GOT3 (cell line): ENCODE data around the gene EID2B.

Experiments
- DNase-seq: peaks from one replicate; lab custom pipeline; 2025; ENCODE audit warnings: mixed read lengths; lab: John Stamatoyannopoulos, UW

The EID2B gene

DNA sequence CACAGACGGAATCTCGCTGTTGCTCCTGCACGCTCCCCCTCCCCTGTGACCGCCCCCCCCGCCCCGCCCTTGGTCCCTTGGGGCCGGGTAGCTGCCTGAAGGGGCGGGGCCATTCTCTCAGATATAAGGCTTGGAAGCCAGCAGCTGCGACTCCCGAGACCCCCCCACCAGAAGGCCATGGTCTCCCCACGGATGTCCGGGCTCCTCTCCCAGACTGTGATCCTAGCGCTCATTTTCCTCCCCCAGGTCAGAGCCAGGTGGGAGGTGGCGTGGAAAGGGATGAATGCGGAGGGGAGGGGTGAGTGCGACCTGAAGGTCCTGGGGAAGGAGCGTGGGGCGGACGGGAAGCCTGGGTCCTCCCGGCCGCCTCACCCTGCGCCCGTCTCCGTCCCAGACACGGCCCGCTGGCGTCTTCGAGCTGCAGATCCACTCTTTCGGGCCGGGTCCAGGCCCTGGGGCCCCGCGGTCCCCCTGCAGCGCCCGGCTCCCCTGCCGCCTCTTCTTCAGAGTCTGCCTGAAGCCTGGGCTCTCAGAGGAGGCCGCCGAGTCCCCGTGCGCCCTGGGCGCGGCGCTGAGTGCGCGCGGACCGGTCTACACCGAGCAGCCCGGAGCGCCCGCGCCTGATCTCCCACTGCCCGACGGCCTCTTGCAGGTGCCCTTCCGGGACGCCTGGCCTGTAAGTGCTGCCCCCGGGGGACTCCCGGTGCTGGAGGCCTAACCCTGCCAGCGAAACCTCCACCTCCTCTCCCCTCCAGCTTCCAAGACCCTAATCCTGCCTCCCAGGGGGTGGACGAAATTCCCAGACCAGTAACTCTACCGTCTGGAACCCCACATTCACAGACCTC lies 33.6 kb downstream of the EID2B start, which contains the start of gene DLL3:
Gene DLL3 (plus strand): TSS at position 150 of the 845 bp plus-strand sequence. CDS start 28 bp downstream, at position 178.
- no peak for DNase-seq

DNA sequence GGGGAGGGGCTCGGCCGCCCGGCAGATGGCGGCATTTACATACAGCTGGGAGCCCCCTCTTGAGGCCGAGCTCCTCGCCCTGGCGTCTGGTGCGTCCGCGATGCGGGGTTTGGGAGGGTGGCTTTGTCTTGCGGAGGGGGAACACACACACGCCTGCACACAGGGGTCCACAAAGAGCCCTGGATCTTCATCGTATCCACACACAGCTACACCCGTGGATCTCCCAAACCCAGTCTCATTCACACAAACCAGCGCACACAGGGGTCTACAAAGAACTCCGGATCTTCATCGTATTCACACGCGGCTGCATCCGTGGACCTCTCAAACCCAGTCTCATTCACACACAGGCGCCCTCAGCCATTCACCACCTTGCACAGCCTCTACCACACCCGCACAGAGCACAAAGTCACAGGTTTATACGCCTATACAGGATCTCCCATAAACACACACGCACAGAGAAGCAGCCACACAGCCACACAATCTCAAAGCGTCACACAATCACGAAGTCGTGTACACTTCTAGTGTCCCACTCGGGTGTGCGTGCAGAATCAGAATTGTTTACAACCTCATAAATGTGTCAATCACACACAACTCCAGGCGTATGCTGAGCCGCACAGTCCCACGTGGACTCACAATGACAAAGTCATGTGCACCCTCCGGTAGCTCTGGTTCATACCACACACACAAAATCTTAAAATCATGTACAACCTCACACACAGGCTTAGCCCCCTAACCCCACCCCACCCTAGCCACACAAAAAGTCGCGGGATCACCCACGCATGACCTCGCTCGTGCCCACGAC lies 34.5 kb downstream of the EID2B start:
- no peak for DNase-seq

DNA sequence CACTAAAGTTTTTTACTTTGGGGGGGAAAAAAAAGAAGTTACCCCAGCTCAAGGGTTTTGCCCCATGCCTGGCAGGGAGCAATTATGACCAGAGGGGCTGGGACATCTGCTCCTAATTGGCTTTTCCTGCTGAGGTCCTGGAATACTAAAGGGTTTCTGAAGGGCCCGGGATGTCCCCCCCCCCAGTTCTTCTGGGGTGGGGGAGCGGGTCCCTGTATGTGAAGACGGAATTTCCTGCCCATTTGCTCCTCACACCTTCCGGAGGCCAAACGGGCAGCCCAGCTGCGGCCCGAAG lies 35.0 kb downstream of the EID2B start:
- DNase-seq: no peak

DNA sequence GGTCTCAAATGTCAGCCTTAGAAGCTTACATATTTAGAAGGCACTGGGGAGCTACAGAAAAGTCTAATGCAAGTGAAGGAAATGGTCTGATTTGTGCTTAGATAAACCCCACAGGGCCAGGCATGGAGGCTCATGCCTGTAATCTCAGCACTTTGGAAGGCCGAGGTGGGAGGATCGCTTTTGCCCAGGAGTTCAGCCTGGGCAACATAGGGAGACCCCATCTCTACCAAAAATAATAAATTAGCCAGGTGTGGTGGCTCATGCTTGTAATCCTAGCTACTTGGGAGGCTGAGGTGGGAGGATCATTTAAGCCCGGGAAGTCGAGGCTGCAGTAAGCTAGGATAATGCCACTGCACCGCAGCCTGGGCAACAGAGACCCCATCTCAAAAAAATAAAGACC lies 36.6 kb downstream of the EID2B start:
- DNase-seq: no peak

DNA sequence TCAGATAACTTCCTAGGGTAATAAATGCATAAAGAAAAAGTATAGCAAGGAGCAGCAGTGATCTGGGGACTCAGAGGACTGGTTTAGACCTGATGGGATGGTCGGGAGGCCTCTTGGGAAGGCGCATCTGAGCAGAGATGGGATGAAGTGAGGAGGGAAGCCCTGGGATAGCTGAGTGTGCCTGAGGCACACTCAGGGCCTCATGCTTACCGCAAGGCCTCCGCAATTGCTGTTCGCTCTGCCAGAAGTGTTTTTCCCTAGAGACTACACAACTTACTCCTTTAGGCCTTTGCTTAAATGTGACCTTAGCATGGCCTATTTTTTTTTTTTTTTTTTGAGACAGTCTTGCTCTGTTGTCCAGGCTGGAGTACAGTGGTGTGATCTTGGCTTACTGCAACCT lies 38.0 kb downstream of the EID2B start:
- DNase-seq: no peak

DNA sequence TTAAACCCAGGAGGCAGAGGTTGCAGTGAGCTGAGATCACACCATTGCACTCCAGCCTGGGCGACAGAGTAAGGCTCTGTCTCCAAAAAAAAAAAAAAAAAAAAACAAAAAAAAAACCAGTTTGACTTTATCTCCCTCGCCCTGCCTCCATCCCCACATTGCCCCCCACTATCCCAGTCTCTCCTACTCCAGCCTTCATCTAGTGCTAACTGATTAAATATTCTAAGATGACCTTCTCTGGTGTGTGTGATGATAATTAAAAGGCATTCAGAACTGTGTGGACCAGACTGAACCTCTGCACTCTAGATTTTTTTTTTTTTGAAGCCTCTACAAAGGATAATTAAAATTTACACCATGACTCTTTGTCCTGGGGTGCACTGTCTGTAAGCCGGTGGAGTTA lies 39.9 kb downstream of the EID2B start:
- DNase-seq: no peak

DNA sequence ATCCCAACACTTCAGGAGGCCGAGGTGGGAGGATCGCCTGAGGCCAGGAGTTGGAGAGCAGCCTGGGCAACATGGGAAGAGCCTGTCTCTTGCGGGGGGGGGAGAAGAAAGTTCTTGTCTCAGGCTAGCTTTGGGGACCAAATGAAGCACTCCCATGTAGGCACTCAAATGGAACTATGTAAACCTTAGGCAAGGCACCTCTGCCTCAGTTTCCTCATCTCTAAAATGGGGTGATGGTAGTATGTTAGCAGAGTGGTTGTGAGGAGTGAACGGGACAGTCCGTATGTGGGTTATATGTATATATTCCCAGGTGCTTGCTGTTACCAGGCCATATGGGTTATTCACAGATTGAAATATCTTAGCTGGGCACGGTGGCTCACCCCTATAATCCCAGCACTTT lies 40.4 kb downstream of the EID2B start:
- DNase-seq: no peak

DNA sequence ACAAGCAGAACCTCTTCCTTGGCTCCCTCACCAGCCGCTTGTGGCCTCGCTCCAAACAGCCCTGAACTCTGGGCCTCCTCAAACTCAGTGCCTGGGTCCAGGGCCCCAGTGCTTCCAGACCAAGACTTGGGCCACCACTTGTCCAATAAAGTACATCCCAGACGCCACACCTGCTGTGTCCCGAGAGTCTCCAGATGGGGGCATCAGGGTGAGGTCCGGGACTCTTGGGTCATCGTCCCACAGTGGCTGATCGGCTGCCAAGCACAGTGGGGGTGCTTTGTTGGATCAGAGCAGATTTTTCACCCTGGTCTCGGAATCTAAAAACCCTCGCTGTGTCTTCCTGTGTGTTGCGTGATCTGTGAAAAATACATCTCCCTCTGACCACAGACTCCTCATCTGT lies 42.9 kb downstream of the EID2B start:
- DNase-seq: no peak

DNA sequence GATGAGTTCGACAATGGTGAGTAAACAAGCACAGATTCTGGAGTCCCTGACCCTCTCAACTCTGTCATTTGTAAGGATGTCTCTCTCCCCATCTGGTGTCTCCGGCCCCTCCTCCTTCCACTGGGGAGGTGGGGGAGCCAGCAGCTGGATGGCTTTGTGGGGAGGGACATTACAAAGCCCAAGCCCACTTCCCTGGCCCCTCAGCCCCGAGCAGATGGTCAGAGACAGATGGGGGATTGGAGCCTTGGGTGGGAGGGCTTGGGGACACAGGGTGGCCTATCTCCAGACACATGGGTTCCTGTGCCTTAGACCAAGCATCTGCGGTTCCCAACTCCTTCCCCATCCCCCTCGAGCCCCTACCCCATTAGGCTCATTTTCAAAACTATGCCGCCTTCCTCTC lies 49.5 kb downstream of the EID2B start:
- no peak for DNase-seq

DNA sequence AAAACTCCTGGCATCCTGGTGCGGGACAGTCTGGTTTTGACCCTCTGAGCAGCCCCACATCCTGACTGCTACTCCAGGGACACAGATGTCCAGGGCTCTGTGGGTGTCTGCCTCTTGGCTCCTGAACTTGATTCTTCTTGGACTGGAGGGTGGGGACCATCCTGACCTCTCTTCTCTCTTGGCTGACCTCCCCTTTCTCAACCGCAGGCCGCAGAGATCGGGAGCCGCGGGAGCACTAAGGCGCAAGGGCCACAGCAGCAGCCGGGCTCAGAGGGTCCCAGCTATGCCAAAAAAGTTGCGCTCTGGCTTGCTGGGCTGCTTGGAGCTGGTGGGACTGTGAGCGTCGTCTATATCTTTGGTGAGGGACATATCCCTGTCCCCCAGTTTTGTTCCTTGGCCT lies 51.0 kb downstream of the EID2B start:
- DNase-seq: no peak

DNA sequence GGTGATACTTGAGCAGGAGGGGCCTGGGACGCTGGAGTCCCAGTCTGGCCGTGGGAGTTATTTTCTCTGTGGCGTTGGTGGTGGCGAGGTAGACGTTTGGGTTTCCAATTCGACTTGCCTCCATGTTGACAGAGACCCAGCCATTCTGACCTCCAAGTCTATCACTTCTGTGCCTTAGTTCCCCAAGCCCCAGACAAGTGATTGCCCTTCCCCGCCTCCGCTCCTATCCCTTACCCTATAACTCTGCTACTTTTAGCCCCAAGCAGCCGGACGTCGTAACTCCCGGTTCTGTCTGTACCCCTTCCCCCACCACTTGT lies 51.5 kb downstream of the EID2B start:
- no peak for DNase-seq
